GM18519 (cell line): Measurements from ENCODE around the gene ELL2.
"Not testable (repeated sequence)": the region's sequence is repeated elsewhere in the genome, so short reads cannot be mapped to it uniquely, and the experiment has no call there.

ENCODE experiments used
- ATAC-seq: cut with Tn5 transposase; IDR thresholded peaks from one replicate; pipeline ENCODE4 v1.9.1; 2021; ENCODE audit warnings: mild to moderate bottlenecking, moderate library complexity; ENCODE audit not compliant: unreplicated experiment, low FRiP score

Gene ELL2

GRCh38 chr5:95915999-95916686 lies 45.5 kb downstream of the ELL2 start:
- ATAC-seq: peak; percentile 67

DNA sequence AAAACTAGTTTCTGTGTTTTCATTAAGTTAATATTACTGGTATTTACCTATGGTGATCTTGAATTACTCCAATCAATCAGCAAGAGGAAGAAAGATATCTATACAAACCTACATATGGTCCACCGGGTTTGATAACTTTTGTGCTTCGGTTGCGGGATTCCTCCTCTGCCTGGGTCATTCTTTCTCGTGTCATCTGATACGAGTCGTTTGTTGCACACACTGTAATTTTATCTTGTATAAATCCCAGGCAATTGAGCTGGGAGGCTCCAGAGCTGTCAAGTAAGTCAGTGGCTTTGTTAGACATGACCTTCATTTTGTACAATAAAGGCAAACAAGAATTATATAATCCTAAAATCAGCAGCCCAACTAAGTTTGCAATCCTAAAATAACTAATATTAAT lies 48.0 kb downstream of the ELL2 start:
- ATAC-seq: no peak

- no peak for ATAC-seq
These were observed 49.6 kb downstream of the ELL2 start for GRCh38 chr5:95912029-95912428.

GRCh38 chr5:95910521-95910920 lies 51.1 kb downstream of the ELL2 start:
- no peak for ATAC-seq

- ATAC-seq: no peak
These were observed 51.9 kb downstream of the ELL2 start for GRCh38 chr5:95909738-95910137.

DNA sequence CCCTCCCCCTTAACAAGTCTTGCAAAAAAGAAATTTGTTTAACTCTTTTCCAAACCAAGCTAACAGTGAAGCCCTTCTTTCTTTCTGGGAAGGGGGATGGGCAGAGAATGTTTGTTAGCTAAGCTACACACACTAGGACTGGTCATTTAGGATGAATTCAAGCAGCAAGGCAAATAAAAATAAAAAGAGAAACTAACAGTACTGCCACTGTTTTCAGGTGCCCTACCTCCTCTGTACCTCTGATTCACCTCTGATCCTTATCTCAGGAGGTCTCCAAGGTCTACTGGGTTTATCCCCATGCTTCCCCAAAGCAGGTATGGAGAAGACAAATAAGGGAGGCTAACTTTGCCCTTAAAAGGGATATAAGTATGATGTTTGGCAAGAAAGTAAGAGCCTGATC lies 52.9 kb downstream of the ELL2 start:
- ATAC-seq: no peak

DNA sequence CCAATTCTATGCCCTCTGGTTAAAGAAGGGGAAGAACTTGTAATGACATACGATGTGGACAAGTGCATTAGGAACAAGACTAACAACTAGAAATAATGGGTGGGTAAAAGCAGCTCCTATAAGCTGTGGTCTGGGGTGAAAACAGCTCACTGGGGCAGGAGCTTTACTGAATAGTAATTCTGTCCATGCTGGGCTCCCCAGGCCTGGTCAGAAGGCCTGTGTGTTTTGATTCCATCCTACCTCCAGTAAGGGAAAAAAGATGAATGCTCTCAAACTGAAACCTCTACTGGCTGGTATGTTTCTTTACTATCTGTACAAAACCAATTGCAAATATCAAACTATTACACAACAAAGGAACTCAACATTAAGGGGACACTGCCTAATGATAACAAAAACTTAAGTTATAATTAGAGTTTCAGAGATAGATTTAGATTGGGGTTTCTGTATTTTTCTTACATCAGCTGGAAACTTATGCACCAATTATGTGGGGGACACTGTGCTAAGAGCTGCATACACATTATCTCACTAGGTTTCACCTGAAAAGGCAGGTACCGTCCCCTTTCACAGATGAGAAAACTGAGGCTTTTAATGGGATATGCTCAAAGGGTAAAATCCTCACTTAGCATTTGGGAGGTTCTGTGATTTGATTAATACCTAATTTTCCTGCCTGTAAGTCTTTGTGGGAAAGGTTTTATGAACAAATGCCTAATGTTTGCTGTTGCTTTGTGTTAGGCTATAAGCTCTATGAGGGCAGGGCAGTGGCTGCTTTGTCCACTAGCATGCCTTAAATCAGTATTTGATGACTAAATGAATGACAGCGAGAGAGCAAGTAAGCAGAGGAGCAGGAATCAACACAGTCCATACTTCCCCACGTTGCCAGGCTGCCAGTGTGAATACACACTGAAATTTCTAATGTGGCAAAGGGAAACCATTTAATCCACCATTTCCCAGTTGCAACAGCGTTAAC lies 53.6 kb downstream of the ELL2 start:
- ATAC-seq: no peak

DNA sequence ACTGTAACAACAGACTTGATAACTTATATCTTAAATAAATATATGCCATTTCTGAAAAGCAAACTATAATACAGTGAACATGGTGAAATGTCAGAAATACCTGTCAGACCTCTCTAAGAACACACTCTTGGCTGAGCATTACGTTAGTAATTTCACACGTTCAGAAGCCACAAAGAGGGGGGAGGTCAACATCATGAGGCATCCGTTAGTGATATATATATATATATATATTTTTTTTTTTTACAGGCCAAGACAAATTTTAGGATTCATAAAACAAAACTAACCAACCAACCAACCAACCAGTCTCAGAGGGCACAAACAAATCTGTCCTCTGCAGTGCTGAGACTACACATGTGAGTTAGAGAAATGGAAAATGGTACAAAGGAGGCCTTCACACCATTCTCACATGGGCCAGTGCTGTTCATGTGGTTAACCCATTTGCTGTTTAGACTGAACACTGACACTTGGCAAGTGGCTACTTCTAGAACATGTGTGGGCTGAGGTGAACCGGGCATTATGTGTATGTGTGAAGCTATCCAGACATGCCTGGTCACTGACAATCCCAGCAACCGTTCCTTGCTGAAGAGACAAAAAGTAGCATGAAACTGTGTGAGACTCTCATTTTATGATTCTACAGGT lies 54.5 kb downstream of the ELL2 start:
- ATAC-seq: no peak

GRCh38 chr5:95906398-95906797 lies 55.3 kb downstream of the ELL2 start:
- ATAC-seq: not testable (repeated sequence)

DNA sequence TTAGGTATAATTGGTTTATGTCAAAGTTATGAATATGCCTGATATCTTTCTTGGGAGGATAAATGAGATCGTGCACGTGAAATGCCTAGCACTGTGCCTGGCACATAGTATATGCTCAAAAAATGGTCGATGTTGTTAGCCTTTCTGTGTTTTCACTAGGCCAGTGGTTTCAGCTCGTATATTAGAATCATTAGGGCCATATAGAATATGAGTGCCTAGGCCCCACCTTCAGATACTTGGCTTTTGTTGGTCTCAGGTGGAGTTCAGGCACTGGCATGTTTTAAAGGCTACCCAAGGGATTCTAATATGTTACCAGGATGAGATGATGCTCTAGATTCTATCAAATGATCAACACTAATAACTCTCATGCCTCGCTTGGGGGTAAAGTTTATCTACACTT lies 56.8 kb downstream of the ELL2 start:
- ATAC-seq: no peak

DNA sequence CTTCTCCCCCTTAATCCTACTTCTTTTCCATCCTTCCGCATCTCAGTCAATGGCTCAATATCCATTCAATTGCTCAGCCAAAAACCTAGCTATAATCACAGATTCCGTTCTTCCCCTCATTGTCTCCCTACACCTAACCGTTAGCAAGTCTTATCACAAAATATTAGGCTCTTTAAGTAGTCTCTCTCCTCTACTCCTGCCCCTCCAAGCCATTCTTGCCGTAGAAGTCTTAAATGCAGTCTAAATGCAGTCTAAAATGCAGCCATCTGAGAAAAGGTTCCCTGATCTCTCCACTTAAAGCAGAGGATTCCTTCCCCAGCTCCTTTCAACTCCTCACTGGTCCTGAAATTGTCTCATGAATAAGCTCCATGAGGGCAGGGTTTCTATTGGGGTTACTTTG lies 57.8 kb downstream of the ELL2 start:
- no peak for ATAC-seq

- no peak for ATAC-seq
These were observed 59.7 kb downstream of the ELL2 start for GRCh38 chr5:95901676-95902627.

DNA sequence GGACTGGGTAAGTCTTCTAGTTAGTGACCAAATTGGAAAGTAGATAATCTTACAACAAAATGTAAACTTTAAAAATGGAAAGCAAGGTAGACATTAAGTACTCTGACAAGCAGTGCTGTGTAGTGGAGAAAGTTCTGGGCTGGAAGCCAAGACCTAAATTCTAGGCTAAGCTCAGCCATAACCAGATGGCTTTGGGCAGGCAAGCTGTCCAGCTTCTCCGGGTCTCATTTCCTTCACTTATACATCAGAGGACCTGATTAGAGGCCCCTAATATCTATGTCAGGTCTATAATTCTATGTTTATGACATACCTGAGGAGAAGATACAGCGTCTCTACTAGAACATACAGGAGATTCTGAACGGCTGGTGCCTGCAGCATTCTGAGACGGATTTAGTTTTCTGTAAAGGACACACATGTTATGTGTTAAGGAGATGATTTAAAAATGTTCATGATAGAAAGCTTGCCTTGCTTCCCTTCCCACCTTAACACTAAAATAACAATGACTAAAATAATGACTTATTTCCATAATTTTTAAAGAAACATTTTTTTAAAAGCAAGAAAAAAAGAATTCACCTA lies 61.2 kb downstream of the ELL2 start:
- no peak for ATAC-seq

DNA sequence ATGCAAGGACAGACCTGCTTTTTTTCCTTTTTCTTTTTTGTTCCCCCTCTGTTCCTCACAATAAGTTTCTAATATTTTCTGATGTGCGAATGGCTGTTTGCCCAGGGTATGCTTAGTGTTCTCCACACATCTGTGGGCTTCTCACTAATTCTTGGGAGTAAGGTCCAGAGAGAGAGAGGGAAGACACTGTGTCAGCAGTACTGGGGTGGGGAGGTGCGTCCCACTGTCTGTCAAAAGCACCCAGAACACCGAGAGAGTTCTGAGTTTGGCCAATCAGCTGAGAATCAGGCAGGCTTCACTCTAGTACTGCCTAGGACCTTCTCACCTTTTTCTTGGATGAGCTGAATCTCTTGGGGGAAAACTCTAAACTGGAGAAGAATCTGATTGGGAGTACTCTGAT lies 61.8 kb downstream of the ELL2 start:
- ATAC-seq: no peak

DNA sequence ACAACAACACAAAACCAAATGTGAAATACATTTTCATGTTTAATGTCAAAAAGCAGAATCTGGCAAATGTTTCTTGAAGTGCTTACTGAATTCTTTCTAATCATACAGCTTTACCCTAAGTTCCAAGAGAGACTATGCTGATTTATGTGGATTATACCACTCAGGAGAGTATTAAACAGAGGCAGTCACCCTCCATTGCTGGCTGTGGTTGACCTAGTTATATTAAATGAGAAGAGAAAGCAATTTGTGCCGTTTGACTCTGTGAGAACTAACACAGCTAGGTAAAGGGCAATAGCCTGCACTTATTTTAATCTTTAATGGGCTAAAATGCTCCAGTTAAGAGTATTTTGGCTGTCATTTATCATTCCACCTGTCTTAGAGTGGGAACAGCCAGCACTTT lies 62.6 kb downstream of the ELL2 start:
- no peak for ATAC-seq

DNA sequence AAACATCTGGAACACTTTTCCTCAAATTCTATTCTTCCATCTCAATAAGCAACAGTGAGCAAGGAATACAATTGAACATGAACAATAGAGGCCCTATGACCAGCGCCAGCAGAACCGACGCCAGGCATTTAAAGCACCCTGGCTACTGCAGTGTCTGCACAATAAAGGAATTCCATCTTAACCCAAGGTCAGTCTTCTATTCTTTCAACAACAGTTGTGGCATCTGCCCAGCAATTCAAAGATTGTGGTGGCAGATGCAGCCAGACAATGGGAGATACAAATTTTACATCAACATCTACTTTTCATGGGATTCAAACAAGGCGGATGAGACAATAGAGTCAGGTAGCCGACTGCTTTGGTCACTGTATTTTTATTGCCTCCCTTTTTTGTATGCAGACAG lies 65.9 kb downstream of the ELL2 start:
- ATAC-seq: no peak

DNA sequence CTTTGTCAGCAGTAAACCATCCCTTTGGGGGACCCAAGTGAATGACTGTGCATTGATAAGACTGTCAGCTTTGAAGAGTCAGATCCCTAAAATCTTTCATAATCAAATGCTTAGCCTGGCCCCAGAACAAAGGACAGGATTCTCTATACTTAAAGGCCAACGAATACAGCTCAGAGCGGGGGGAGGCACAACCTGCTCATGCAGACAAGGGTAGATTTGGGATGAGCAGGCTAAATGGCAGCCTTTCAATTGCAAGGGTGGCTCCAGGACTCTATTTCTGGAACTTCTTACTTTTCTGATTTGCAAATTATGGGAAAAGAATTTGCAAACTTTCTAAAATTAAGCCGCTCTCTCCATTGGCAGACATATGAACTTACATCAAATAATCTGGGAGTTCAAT lies 66.4 kb downstream of the ELL2 start:
- ATAC-seq: no peak

- no peak for ATAC-seq
These were observed 68.8 kb downstream of the ELL2 start for GRCh38 chr5:95892784-95893354.

DNA sequence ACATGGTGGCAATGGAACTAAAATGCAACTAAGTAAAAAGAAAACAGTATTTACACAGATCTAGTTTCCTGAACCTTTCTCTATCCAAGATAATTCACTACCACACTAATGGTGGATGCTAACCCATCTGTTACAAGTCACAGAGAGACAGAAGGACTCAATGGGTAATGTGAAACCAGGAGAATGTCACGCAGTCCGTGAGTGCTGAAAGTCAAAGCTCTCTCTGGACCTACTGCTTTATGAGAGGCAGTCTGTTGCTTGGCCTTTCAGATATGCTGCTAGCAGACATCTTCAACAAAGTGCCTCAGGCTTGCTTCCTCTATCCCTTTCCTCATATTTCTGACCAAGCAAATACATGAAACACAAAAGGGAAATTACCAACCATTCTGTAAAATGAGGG lies 70.2 kb downstream of the ELL2 start:
- ATAC-seq: no peak

- ATAC-seq: no peak
These were observed 72.6 kb downstream of the ELL2 start for GRCh38 chr5:95889076-95889475.
